IMR-90 (cell line): ENCODE measurements around the gene ATXN1L. TPM values are rescaled to one million over a fixed set of nuclear protein-coding genes. Genes with fewer than 3 reads are reported as not detected.
"Not testable (repeated sequence)": the region's sequence is repeated elsewhere in the genome, so short reads cannot be mapped to it uniquely, and the experiment has no call there.

ENCODE experiments used
- ATAC-seq: fragments of 200-7000 bp; cut with Tn5 transposase; 2 replicates; pipeline ENCODE4 v1.9.1; 2020; ENCODE audit warnings: low read depth, mild to moderate bottlenecking, moderate library complexity
- BruUV-seq: library from RNA; stranded (reverse); fragments of 400-500 nt; replicated peaks from 2 replicates; lab custom pipeline; 2021; lab: Mats Ljungman, UMichigan
- CTCF ChIA-PET: fragments of 300-600 bp; formaldehyde crosslinking; extraction: SDS; loops from one replicate; lab custom pipeline; 2021; ENCODE audit warnings: antibody characterized with exemption; lab: Yijun Ruan, JAX
- POLR2A ChIA-PET: fragments of 300-600 bp; sonication (Branson Sonifier 250); formaldehyde crosslinking; loops from one replicate; lab custom pipeline; 2022; ENCODE audit warnings: antibody characterized with exemption; ENCODE audit not compliant: unreplicated experiment; lab: Charles Lee
- DNase-seq: peaks from one replicate; pipeline ENCODE4 v3.0.0; 2013
- H2AFZ ChIP-seq: replicated peaks from 2 replicates; pipeline ENCODE3; 2013; ENCODE audit warnings: low read length, mild to moderate bottlenecking; ENCODE audit not compliant: poor library complexity
- H2AK5ac ChIP-seq: 2 replicates; pipeline ENCODE4 v1.6.1; 2013; ENCODE audit warnings: low read depth, low read length, inconsistent platforms
- H2AK9ac ChIP-seq: replicated peaks from 2 replicates; pipeline ENCODE3; 2013; ENCODE audit warnings: mild to moderate bottlenecking, low read depth, low read length, moderate library complexity; ENCODE audit not compliant: poor library complexity
- H2BK120ac ChIP-seq: 2 replicates; pipeline ENCODE4 v1.6.1; 2013; ENCODE audit warnings: low read depth, low read length, inconsistent platforms
- H2BK15ac ChIP-seq: 3 replicates; pipeline ENCODE4 v1.6.1; 2013; ENCODE audit warnings: low read depth, low read length, inconsistent platforms
- H2BK20ac ChIP-seq: 2 replicates; pipeline ENCODE4 v1.6.1; 2013; ENCODE audit warnings: low read depth, mild to moderate bottlenecking, inconsistent platforms, low read length, moderate library complexity
- H2BK5ac ChIP-seq: 2 replicates; pipeline ENCODE4 v1.6.1; 2013; ENCODE audit warnings: mild to moderate bottlenecking, low read depth, low read length, inconsistent platforms; ENCODE audit not compliant: poor library complexity, severe bottlenecking
- H3K14ac ChIP-seq: replicated peaks from 2 replicates; pipeline ENCODE4 v1.6.1; 2013; ENCODE audit warnings: low read depth, low read length, inconsistent platforms
- H3K18ac ChIP-seq: 2 replicates; pipeline ENCODE4 v1.6.1; 2013; ENCODE audit warnings: low read depth, low read length, control low read depth
- H3K23ac ChIP-seq: 2 replicates; pipeline ENCODE4 v1.6.1; 2013; ENCODE audit warnings: low read depth, low read length, inconsistent platforms
- H3K27ac ChIP-seq: 2 replicates; pipeline ENCODE4 v1.5.1; 2013; ENCODE audit warnings: mild to moderate bottlenecking, control low read depth, low read length; ENCODE audit not compliant: insufficient read depth
- H3K27me3 ChIP-seq: 2 replicates; pipeline ENCODE4 v1.6.1; 2013; ENCODE audit warnings: low read length; ENCODE audit not compliant: control insufficient read depth, insufficient read depth
- H3K36me3 ChIP-seq: 2 replicates; pipeline ENCODE4 v1.6.1; 2013; ENCODE audit warnings: low read length, mixed read lengths; ENCODE audit not compliant: control insufficient read depth, insufficient read depth
- H3K4ac ChIP-seq: 2 replicates; pipeline ENCODE4 v1.6.1; 2013; ENCODE audit warnings: low read depth, low read length, inconsistent platforms
- H3K4me1 ChIP-seq: 2 replicates; pipeline ENCODE4 v1.6.1; 2013; ENCODE audit warnings: low read length, mixed read lengths; ENCODE audit not compliant: control insufficient read depth, insufficient read depth
- H3K4me2 ChIP-seq: 2 replicates; pipeline ENCODE4 v1.6.1; 2013; ENCODE audit warnings: low read depth, mild to moderate bottlenecking, control low read depth, low read length, moderate library complexity
- H3K4me3 ChIP-seq: 2 replicates; pipeline ENCODE4 v1.5.1; 2013; ENCODE audit warnings: low read depth, mild to moderate bottlenecking, control low read depth, low read length, moderate library complexity; ENCODE audit not compliant: insufficient read depth
- H3K56ac ChIP-seq: 2 replicates; pipeline ENCODE4 v1.6.1; 2013; ENCODE audit warnings: low read length, inconsistent platforms; ENCODE audit not compliant: insufficient read depth; ENCODE audit errors: extremely low read depth
- H3K79me1 ChIP-seq, 2 experiments: 2 replicates each; pipeline ENCODE4 v1.6.1; 2013; ENCODE audit warnings: low read length in 2 of 2, inconsistent platforms in 1 of 2, low read depth in 1 of 2
- H3K9ac ChIP-seq: 2 replicates; pipeline ENCODE4 v1.6.1; 2013; ENCODE audit warnings: low read depth, low read length, control low read depth
- H3K9me1 ChIP-seq: 2 replicates; pipeline ENCODE4 v1.6.1; 2013; ENCODE audit warnings: low read length, inconsistent platforms; ENCODE audit not compliant: insufficient read depth
- H3K9me3 ChIP-seq: 2 replicates; pipeline ENCODE4 v1.6.1; 2013; ENCODE audit warnings: low read length; ENCODE audit not compliant: control insufficient read depth, insufficient read depth
- H4K20me1 ChIP-seq: 2 replicates; pipeline ENCODE4 v1.6.1; 2013; ENCODE audit warnings: low read length, inconsistent platforms; ENCODE audit not compliant: insufficient read depth
- H4K5ac ChIP-seq: 2 replicates; pipeline ENCODE4 v1.6.1; 2013; ENCODE audit warnings: mild to moderate bottlenecking, low read depth, low read length, control low read depth
- H4K8ac ChIP-seq, 2 experiments: 2 replicates each; pipeline ENCODE4 v1.6.1; 2013; ENCODE audit warnings: low read depth in 2 of 2, low read length in 2 of 2, control low read depth in 1 of 2, inconsistent platforms in 1 of 2
- H4K91ac ChIP-seq: 2 replicates; pipeline ENCODE4 v1.6.1; 2013; ENCODE audit warnings: low read depth, low read length, inconsistent platforms; ENCODE audit not compliant: insufficient read depth
- WGBS, 2 experiments: methylation state at CpG; one replicate each; pipeline versions ENCODE4 v1.1.5 to v1.1.7; 2013; ENCODE audit warnings: missing lambda C conversion rate in 2 of 2; ENCODE audit not compliant: insufficient read length in 1 of 2; ENCODE audit errors: extremely low coverage in 2 of 2; 5-methylcytosine and 5-hydroxymethylcytosine counted together
- dilution Hi-C: fragments of 300-500 bp; cut with HindIII; formaldehyde crosslinking; loops from one replicate; pipeline ENCODE4 v1.14.3; 2018; ENCODE audit warnings: low sequenced_read_pairs; ENCODE audit not compliant: unreplicated experiment
- in situ Hi-C: fragments of 300-500 bp; cut with MboI; formaldehyde crosslinking; loops from 3 replicates; pipeline ENCODE4 v1.14.3; 2019; ENCODE audit warnings: low sequenced_read_pairs, inconsistent platforms, mixed read lengths
- intact Hi-C: fragments of 100-400 bp; cut with micrococcal nuclease; formaldehyde crosslinking; loops from 2 replicates; pipeline ENCODE4 v1.10.0; 2022
- polyA plus RNA-seq, 3 experiments: library from polyadenylated mRNA; depleted of rRNA; stranded (reverse); fragments of >200 nt; gene quantifications; 2 replicates each; pipeline ENCODE4 v1.2.3, GENCODE V29; 2012; ENCODE audit warnings: low replicate concordance in 1 of 3
- total RNA-seq: library from RNA; depleted of rRNA; stranded (reverse); fragments of >200 nt; gene quantifications from 2 replicates; pipeline ENCODE4 v1.2.3, GENCODE V29; 2012

Gene ATXN1L
- total and polyA plus RNA-seq, 2 of the 4 experiments (the other 2 are of a cell fraction) = 5.2 to 9.2 TPM

- CTCF ChIA-PET = interaction anchor here (1.0 to 1.2 kb wide), 2 partner anchors 11 to 22 kb away, joined by 3 to 4 read pairs; no protein-coding TSS in a partner anchor
- BruUV-seq, in situ Hi-C loops, H2AK9ac ChIP-seq, ATAC-seq, H3K4me3 ChIP-seq, H3K9me1 ChIP-seq, intact Hi-C loops, POLR2A ChIA-PET, H3K56ac ChIP-seq, H3K4me1 ChIP-seq, H3K4me2 ChIP-seq, H3K27me3 ChIP-seq, H3K9ac ChIP-seq, H4K91ac ChIP-seq, H3K36me3 ChIP-seq, H4K20me1 ChIP-seq, DNase-seq, H2BK15ac ChIP-seq, H2BK20ac ChIP-seq, H2AK5ac ChIP-seq, H2AFZ ChIP-seq, H3K23ac ChIP-seq, H4K5ac ChIP-seq, H3K9me3 ChIP-seq, H3K79me1 ChIP-seq, dilution Hi-C loops, H4K8ac ChIP-seq, H3K14ac ChIP-seq: not testable (repeated sequence)
- peak overlapping the region; percentile 62 for H2BK5ac ChIP-seq
- peak overlapping the region; percentile 30; the same call in 1 of the 2 replicates for H3K18ac ChIP-seq
- H3K4ac ChIP-seq = peak overlapping the region; percentile 34
- WGBS, 2 experiments = 92% methylated on average over 4 of the region's 10 CpGs; no CpG with 5 or more reads in 1 of the 2 experiments
- H2BK120ac ChIP-seq = peak overlapping the region; percentile 83
- H3K27ac ChIP-seq = peak overlapping the region; percentile 85; the same call in 1 of the 2 replicates
Measured at GRCh38 chr16:71817155-71817500, 28.6 kb upstream of the ATXN1L start.
